ENCODE measurements around the gene BRIP1.
"Not testable (repeated sequence)": the region's sequence is repeated elsewhere in the genome, so short reads cannot be mapped to it uniquely, and the experiment has no call there.

BRIP1 gene

GRCh38 chr17:61862975-61863800 is at the start of gene BRIP1:
Gene BRIP1, minus strand, starts transcription at chr17:61863528. Its CDS starts 1,989 bp downstream, at chr17:61861539.
- peak; percentile 93 to 94 (median 94) for DNase-seq

GRCh38 chr17:61908292-61909037 is 45.1 kb upstream of the BRIP1 start:
- DNase-seq, result no peak

- no peak for DNase-seq
Observed at GRCh38 chr17:61907361-61907760, 44.0 kb upstream of the BRIP1 start.

- DNase-seq, result no peak
Observed at GRCh38 chr17:61904094-61904710, 40.9 kb upstream of the BRIP1 start.

GRCh38 chr17:61903251-61903650 is 39.9 kb upstream of the BRIP1 start:
- no peak for DNase-seq

GRCh38 chr17:61897548-61898180 is 34.3 kb upstream of the BRIP1 start:
- no peak for DNase-seq

- DNase-seq, result no peak
Observed at GRCh38 chr17:61895391-61895790, 32.1 kb upstream of the BRIP1 start.

GRCh38 chr17:61894310-61894709 is 31.0 kb upstream of the BRIP1 start:
- DNase-seq, result not testable (repeated sequence)

- not testable (repeated sequence) for DNase-seq
Observed at GRCh38 chr17:61887733-61888132, 24.4 kb upstream of the BRIP1 start.

GRCh38 chr17:61885865-61886264 is 22.5 kb upstream of the BRIP1 start:
- not testable (repeated sequence) for DNase-seq

- no peak for DNase-seq
Observed at GRCh38 chr17:61884864-61885263, 21.5 kb upstream of the BRIP1 start.

GRCh38 chr17:61880589-61881102 is 17.3 kb upstream of the BRIP1 start:
- DNase-seq, result no peak

- DNase-seq, result no peak
Observed at GRCh38 chr17:61878984-61879612, 15.8 kb upstream of the BRIP1 start.

- no peak for DNase-seq
Observed at GRCh38 chr17:61878520-61878919, 15.2 kb upstream of the BRIP1 start.

GRCh38 chr17:61877837-61878236 is 14.5 kb upstream of the BRIP1 start:
- no peak for DNase-seq

- no peak for DNase-seq
Observed at GRCh38 chr17:61875804-61876203, 12.5 kb upstream of the BRIP1 start.

GRCh38 chr17:61875285-61875684 is 12.0 kb upstream of the BRIP1 start:
- DNase-seq, result no peak

- no peak for DNase-seq
Observed at GRCh38 chr17:61874075-61874474, 10.7 kb upstream of the BRIP1 start.

- DNase-seq, result no peak
Observed at GRCh38 chr17:61872099-61872498, 8.8 kb upstream of the BRIP1 start.

- no peak for DNase-seq
Observed at GRCh38 chr17:61869138-61869537, 5.8 kb upstream of the BRIP1 start.

- DNase-seq, result no peak
Observed at GRCh38 chr17:61868074-61868473, 4.7 kb upstream of the BRIP1 start.

- DNase-seq, result no peak
Observed at GRCh38 chr17:61867033-61867432, 3.7 kb upstream of the BRIP1 start.

- peak in 2 of 3 donors; percentile 42 to 55 for DNase-seq
Observed at GRCh38 chr17:61863801-61864126, 436 bp upstream of the BRIP1 start.
